ENCODE results near the gene COG4. TPM values are rescaled to one million over a fixed set of nuclear protein-coding genes. Genes with fewer than 3 reads are reported as not detected.

The COG4 gene
- total RNA-seq, 1 experiment from 2014 or later: 54.2 TPM

GRCh38 chr16:70444249-70445063, 78.9 kb downstream of the COG4 start:
- no peak overlapping the region for H3K27ac ChIP-seq (ENCODE audit: low read depth, low read length)
- BruUV-seq (replicated peaks): no TSS peak
- TF ChIP-seq EZH2 (IDR thresholded peaks at IDR 0.05) (no peak), YY1 (IDR thresholded peaks at IDR 0.05; ENCODE audit: extremely low read depth, insufficient replicate concordance, low read depth, low read length) (no peak), ELF1 (IDR thresholded peaks at IDR 0.05; ENCODE audit: borderline replicate concordance, low read depth) (no peak), POLR2A (IDR thresholded peaks at IDR 0.05; ENCODE audit: borderline replicate concordance, extremely low read depth, insufficient read depth, insufficient read length) (no peak), EGR1 (IDR thresholded peaks at IDR 0.05; ENCODE audit: low read depth) (no peak), CBX3 (IDR thresholded peaks at IDR 0.05; ENCODE audit: low read depth) (no peak), SIN3A (IDR thresholded peaks at IDR 0.05; ENCODE audit: low read depth) (no peak)
- DNase-seq (ENCODE audit: low read depth, low spot score) (no peak), ATAC-seq (no peak)
- no peaks in the 10 kb centered on the region for H3K79me2 ChIP-seq (ENCODE audit: insufficient read depth, low read length)
- no peaks in the 10 kb centered on the region for H4K20me1 ChIP-seq (ENCODE audit: insufficient read depth)
- no peaks in the 10 kb centered on the region for H3K36me3 ChIP-seq (ENCODE audit: control insufficient read depth in 1 of 2, insufficient read depth in 2 of 2, low read length in 2 of 2)
- ChIA-PET RAD21 (ENCODE audit: low non-redundant PET in 1 of 2, low total read pairs in 2 of 2, uncharacterized antibody in 2 of 2, unreplicated experiment in 2 of 2) (no interaction called here), POLR2A (no interaction called here), CTCF (no interaction called here)
- no peak overlapping the region for H3K9ac ChIP-seq (ENCODE audit: low read length)
- H3K9me2 ChIP-seq (ENCODE audit: insufficient read depth): no peaks in the 10 kb centered on the region
- peaks cover 4 to 7% of the 10 kb centered on the region in 2 experiments; a peak in 3 of 4 replicates for H3K4me1 ChIP-seq (ENCODE audit: control insufficient read depth in 1 of 2, insufficient read depth in 2 of 2, low read length in 2 of 2)
- H3K4me2 ChIP-seq (ENCODE audit: low read length): no peak overlapping the region
- intact Hi-C loops (cut with micrococcal nuclease): no loop called here
- no peaks in the 10 kb centered on the region for H3K27me3 ChIP-seq (ENCODE audit: insufficient read depth, low read length)
- H3K4me3 ChIP-seq (replicated peaks in 1 of 2; ENCODE audit: low read depth in 1 of 2, low read length in 2 of 2): no peak overlapping the region
- H3K9me3 ChIP-seq (ENCODE audit: control insufficient read depth in 1 of 2, insufficient read depth in 1 of 2, low read depth in 1 of 2, low read length in 2 of 2): no peaks in the 10 kb centered on the region
- H2AFZ ChIP-seq (ENCODE audit: low read depth, low read length, poor library complexity, severe bottlenecking): no peak overlapping the region

GRCh38 chr16:70442344-70442743, 81.0 kb downstream of the COG4 start:
- H3K4me3 ChIP-seq (replicated peaks in 1 of 2; ENCODE audit: low read depth in 1 of 2, low read length in 2 of 2): no peak overlapping the region
- H3K36me3 ChIP-seq (ENCODE audit: control insufficient read depth in 1 of 2, insufficient read depth in 2 of 2, low read length in 2 of 2): no peaks in the 10 kb centered on the region
- no peak overlapping the region for H3K4me2 ChIP-seq (ENCODE audit: low read length)
- no peaks in the 10 kb centered on the region for H3K79me2 ChIP-seq (ENCODE audit: insufficient read depth, low read length)
- POLR2A ChIA-PET: interaction anchor here (1.3 kb wide), 1 partner anchor 12 kb away, joined by 3 read pairs; the partner anchor contains the start of gene FCSK
- H3K9me3 ChIP-seq (ENCODE audit: control insufficient read depth in 1 of 2, insufficient read depth in 1 of 2, low read depth in 1 of 2, low read length in 2 of 2): no peaks in the 10 kb centered on the region
- H3K9ac ChIP-seq (ENCODE audit: low read length): no peak overlapping the region
- CTCF ChIA-PET: no interaction called here
- peaks cover 13 to 21% of the 10 kb centered on the region in 2 experiments for H3K4me1 ChIP-seq (ENCODE audit: control insufficient read depth in 1 of 2, insufficient read depth in 2 of 2, low read length in 2 of 2)
- intact Hi-C loops (cut with micrococcal nuclease): no loop called here
- no peak for ATAC-seq
- no peak overlapping the region for H3K27ac ChIP-seq (ENCODE audit: low read depth, low read length)
- H2AFZ ChIP-seq (ENCODE audit: low read depth, low read length, poor library complexity, severe bottlenecking): no peak overlapping the region
- RAD21 ChIA-PET (ENCODE audit: low non-redundant PET in 1 of 2, low total read pairs in 2 of 2, uncharacterized antibody in 2 of 2, unreplicated experiment in 2 of 2): no interaction called here
- no peaks in the 10 kb centered on the region for H4K20me1 ChIP-seq (ENCODE audit: insufficient read depth)
- H3K27me3 ChIP-seq (ENCODE audit: insufficient read depth, low read length): no peaks in the 10 kb centered on the region
- no peaks in the 10 kb centered on the region for H3K9me2 ChIP-seq (ENCODE audit: insufficient read depth)
- TF ChIP-seq ELF1 (IDR thresholded peaks at IDR 0.05; ENCODE audit: borderline replicate concordance, low read depth): no peak
- no peak for TF ChIP-seq ZNF274 (IDR thresholded peaks at IDR 0.05; ENCODE audit: low read depth, low read length)
- no peak for TF ChIP-seq EGR1 (IDR thresholded peaks at IDR 0.05; ENCODE audit: low read depth)
- TF ChIP-seq CBX3 (IDR thresholded peaks at IDR 0.05; ENCODE audit: low read depth): no peak
- no peak for TF ChIP-seq CTCF (IDR thresholded peaks at IDR 0.05 in 2 of 3, conservative IDR thresholded peaks at IDR 0.05 in 1 of 3; ENCODE audit: borderline replicate concordance in 1 of 3, insufficient read depth in 1 of 3, low read depth in 2 of 3, low read length in 2 of 3)
- TF ChIP-seq FOSL1 (IDR thresholded peaks at IDR 0.05; ENCODE audit: low read depth): no peak
- no peak for TF ChIP-seq SP1 (IDR thresholded peaks at IDR 0.05; ENCODE audit: low read depth)
- no TSS peak for BruUV-seq (replicated peaks)
- no peak for DNase-seq (ENCODE audit: low read depth, low spot score)
